Measurements from ENCODE around the gene CCDC197.

Gene CCDC197

GRCh38 chr14:93980456-93981201 lies 16.5 kb upstream of the CCDC197 start:
- DNase-seq: no peak

GRCh38 chr14:93981316-93982229 lies 15.5 kb upstream of the CCDC197 start:
- DNase-seq: no peak

- no peak for DNase-seq
Measured at GRCh38 chr14:93982230-93983007, 14.7 kb upstream of the CCDC197 start.

GRCh38 chr14:93984070-93984469 lies 13.0 kb upstream of the CCDC197 start:
- no peak for DNase-seq

- peak in 1 of 2 donors; percentile 46 for DNase-seq
Measured at GRCh38 chr14:93984987-93985410, 12.1 kb upstream of the CCDC197 start.

- no peak for DNase-seq
Measured at GRCh38 chr14:93986955-93987354, 10.1 kb upstream of the CCDC197 start.

- DNase-seq: no peak
Measured at GRCh38 chr14:93987376-93987775, 9.7 kb upstream of the CCDC197 start.

- DNase-seq: no peak
Measured at GRCh38 chr14:93987815-93988476, 9.2 kb upstream of the CCDC197 start.

GRCh38 chr14:93989939-93990338 lies 7.2 kb upstream of the CCDC197 start:
- no peak for DNase-seq

- no peak for DNase-seq
Measured at GRCh38 chr14:93991212-93991611, 5.9 kb upstream of the CCDC197 start.

GRCh38 chr14:93991649-93992048 lies 5.5 kb upstream of the CCDC197 start:
- DNase-seq: no peak

- DNase-seq: no peak
Measured at GRCh38 chr14:93993382-93993781, 3.7 kb upstream of the CCDC197 start.

GRCh38 chr14:93994919-93995682 lies 2.0 kb upstream of the CCDC197 start:
- DNase-seq: peak in 1 of 2 donors; percentile 10

- DNase-seq: no peak
Measured at GRCh38 chr14:93996130-93996695, 888 bp upstream of the CCDC197 start.

GRCh38 chr14:93997916-93998870 lies 1.1 kb downstream of the CCDC197 start:
- no peak for DNase-seq

- DNase-seq: no peak
Measured at GRCh38 chr14:93998871-93999403, 1.8 kb downstream of the CCDC197 start.

- DNase-seq: no peak
Measured at GRCh38 chr14:93999573-93999972, 2.5 kb downstream of the CCDC197 start.

- DNase-seq: no peak
Measured at GRCh38 chr14:94000267-94000666, 3.2 kb downstream of the CCDC197 start.

- DNase-seq: no peak
Measured at GRCh38 chr14:94001016-94001415, 3.9 kb downstream of the CCDC197 start.
